Bronchial epithelial cell (primary cell): ENCODE data around the gene DAAM2. TPM values are rescaled to one million over a fixed set of nuclear protein-coding genes. Genes with fewer than 3 reads are reported as not detected.

ENCODE experiments used
- DNase-seq: peaks from one replicate; pipeline ENCODE4 v3.0.0-alpha.2; 2010; ENCODE audit warnings: low read depth
- FAIRE-seq: peaks from 2 replicates; lab custom pipeline; 2011; peaks lifted over from hg19 to GRCh38; lab: Jason Lieb, UNC
- H3K27me3 ChIP-seq: 2 replicates; pipeline ENCODE4 v1.5.1; 2011; ENCODE audit warnings: low read length; ENCODE audit not compliant: control insufficient read depth, insufficient read depth
- H3K36me3 ChIP-seq: 2 replicates; pipeline ENCODE4 v1.5.1; 2011; ENCODE audit warnings: low read length; ENCODE audit not compliant: control insufficient read depth, insufficient read depth
- H3K4me3 ChIP-seq: 2 replicates; pipeline ENCODE4 v1.5.1; 2011; ENCODE audit warnings: mild to moderate bottlenecking, low read depth, low read length, control low read depth
- CTCF ChIP-seq: IDR thresholded peaks from 2 replicates; pipeline ENCODE4 v1.5.1; 2011; ENCODE audit warnings: mild to moderate bottlenecking, moderate library complexity, low read length, control low read depth, inconsistent platforms; ENCODE audit not compliant: insufficient read depth, severe bottlenecking
- total RNA-seq: library from RNA; depleted of rRNA; stranded (reverse); fragments of >200 nt; gene quantifications from 2 replicates; pipeline ENCODE4 v1.2.1, GENCODE V29; 2014

DAAM2 gene
- total RNA-seq, result under 0.01 and 0.13 TPM in 2 replicates

GRCh38 chr6:39791850-39792539, at the start of gene DAAM2:
DAAM2 (plus strand) TSS chr6:39792376; CDS start chr6:39856303, 63,927 bp downstream.
- Histone ChIP-seq H3K36me3 (no peaks in the 10 kb centered on the region), H3K27me3 (peaks cover 11% of the 10 kb centered on the region), H3K4me3 (no peak within 1 kb of the TSS)
- TF ChIP-seq CTCF, result no peak
- FAIRE-seq, result no peak
- no peak for DNase-seq

DNA sequence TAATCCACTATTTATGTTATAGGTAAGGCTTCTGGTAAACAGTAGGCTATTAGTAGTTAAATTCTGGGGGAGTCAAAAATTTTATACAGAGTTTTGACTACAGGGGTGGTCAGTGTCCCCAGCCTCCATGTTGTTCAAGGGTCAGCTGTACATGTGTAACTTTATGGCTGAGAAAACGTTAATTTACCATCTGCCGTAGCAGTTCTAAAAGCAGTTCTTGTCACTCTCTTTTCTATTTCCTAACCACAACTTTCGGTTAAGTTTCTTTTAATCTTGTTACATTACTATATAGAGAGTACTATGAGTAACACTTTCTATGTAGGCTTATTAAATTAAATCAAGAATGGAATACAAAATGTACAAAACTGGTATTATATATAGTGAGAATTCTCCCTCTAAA, 45.4 kb upstream of the DAAM2 start:
- Histone ChIP-seq H3K27me3 (no peaks in the 10 kb centered on the region), H3K4me3 (no peak overlapping the region), H3K36me3 (no peaks in the 10 kb centered on the region)
- no peak for TF ChIP-seq CTCF
- no peak for FAIRE-seq
- DNase-seq, result no peak

DNA sequence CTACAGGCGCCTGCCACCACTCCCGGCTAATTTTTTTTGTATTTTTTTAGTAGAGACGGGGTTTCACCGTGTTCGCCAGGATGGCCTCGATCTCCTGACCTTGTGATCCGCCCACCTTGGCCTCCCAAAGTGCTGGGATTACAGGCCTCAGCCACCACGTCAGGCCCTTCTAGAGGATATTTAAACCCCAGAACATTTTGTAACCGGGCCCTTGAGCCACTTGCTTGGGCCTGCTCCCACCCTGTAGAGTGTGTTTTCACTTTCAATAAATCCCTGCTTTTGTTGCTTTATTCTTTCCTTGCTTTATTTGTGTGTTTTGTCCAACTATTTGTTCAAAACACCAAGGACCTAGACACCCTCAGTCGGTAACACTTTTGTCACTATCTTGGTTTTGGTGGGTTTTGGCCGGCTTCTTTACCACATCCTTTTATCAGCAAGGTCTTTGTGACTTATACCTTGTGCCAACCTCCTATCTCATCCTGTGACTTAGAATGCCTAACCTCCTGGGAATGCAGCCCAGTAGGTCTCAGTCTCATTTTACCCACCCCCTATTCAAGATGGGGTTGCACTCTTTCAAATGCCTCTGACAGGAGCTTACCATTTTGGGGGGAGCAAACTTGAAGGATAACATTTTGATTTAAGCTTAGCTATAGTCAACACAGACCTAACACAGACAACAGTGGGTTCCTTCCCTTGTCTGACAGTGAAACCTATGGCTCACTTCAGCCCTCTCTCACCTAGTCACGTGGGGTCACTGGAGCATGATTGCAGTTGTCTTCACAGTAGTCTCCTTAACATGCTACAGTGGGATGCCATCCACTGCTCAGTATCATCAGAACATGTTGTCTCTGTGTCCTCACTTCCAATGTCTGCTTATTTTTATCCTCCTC, 39.1 kb upstream of the DAAM2 start:
- Histone ChIP-seq H3K36me3 (no peaks in the 10 kb centered on the region), H3K4me3 (no peak overlapping the region), H3K27me3 (no peaks in the 10 kb centered on the region)
- FAIRE-seq, result no peak
- TF ChIP-seq CTCF, result no peak
- no peak for DNase-seq

DNA sequence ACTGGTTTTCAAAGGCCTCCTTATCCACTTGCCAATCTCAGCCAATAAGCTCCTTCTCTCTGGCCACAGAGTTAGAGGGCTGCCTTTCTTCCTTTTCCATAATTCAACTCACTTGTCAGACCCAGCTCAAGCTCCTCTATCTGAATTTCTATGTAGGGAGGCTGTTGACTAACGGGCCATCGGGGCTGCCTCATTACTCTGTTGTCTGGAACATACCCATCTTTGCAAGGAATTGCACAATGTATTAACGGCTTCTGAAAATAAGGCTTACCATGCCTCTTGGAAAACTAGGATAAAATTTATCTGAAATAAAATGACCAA, 38.5 kb upstream of the DAAM2 start:
- no peak for TF ChIP-seq CTCF
- FAIRE-seq (no peak), DNase-seq (no peak)
- Histone ChIP-seq H3K27me3 (no peaks in the 10 kb centered on the region), H3K4me3 (no peak overlapping the region), H3K36me3 (no peaks in the 10 kb centered on the region)

DNA sequence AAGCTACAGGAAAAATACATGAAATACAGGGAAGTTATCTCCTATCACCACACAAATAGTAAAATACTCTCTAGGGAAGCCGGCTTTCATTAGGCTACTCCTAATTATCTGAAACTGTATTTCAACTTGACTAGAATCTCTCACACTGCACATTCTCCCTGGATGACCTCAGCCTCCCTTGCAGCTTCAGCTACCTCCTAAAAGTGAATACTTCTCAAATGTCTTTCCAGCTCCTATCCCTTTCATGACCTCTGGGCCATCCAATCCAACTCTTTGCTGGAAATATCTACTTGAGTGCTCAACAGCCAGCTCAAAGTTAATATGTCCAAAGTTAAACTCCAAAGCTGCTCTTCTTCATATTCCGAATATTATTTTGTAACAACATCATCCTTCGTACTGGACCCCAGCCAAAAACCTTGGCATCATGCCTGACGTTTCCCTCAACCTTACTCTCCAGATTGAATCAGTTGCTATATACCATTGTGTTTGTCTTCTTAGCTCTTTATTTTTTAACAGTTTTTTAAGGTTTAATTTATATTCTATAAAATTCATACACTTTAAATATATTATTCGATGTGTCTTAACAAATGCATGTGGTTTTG, 37.6 kb upstream of the DAAM2 start:
- H3K27me3 ChIP-seq, result no peaks in the 10 kb centered on the region
- FAIRE-seq (no peak), DNase-seq (no peak)
- TF ChIP-seq CTCF, result no peak
- no peaks in the 10 kb centered on the region for H3K36me3 ChIP-seq
- no peak overlapping the region for H3K4me3 ChIP-seq
